ENCODE results near the gene ABLIM2.

The ABLIM2 gene

GRCh38 chr4:8105306-8106100 is 53.1 kb downstream of the ABLIM2 start:
- no peaks in the 10 kb centered on the region for H3K9me3 Mint-ChIP-seq
- DNase-seq = no peak
- peaks cover 13% of the 10 kb centered on the region for H3K27me3 Mint-ChIP-seq
- no peak overlapping the region for H3K4me3 Mint-ChIP-seq
- no peaks in the 10 kb centered on the region for H3K4me1 Mint-ChIP-seq
- H3K27ac Mint-ChIP-seq = no peak overlapping the region
- no peak for ATAC-seq

GRCh38 chr4:8104491-8105305 is 53.9 kb downstream of the ABLIM2 start:
- Mint-ChIP-seq H3K4me3 (no peak overlapping the region), H3K27me3 (peaks cover 12% of the 10 kb centered on the region), H3K4me1 (no peaks in the 10 kb centered on the region), H3K9me3 (no peaks in the 10 kb centered on the region), H3K27ac (no peak overlapping the region)
- ATAC-seq = no peak
- no peak for DNase-seq

GRCh38 chr4:8103421-8104390 is 54.9 kb downstream of the ABLIM2 start:
- no peak for DNase-seq
- ATAC-seq = no peak
- Mint-ChIP-seq H3K4me3 (no peak overlapping the region), H3K27me3 (peaks cover 2% of the 10 kb centered on the region), H3K27ac (no peak overlapping the region), H3K4me1 (no peaks in the 10 kb centered on the region), H3K9me3 (no peaks in the 10 kb centered on the region)

- DNase-seq (no peak), ATAC-seq (no peak)
- H3K4me1 Mint-ChIP-seq = no peaks in the 10 kb centered on the region
- no peaks in the 10 kb centered on the region for H3K9me3 Mint-ChIP-seq
- no peaks in the 10 kb centered on the region for H3K27me3 Mint-ChIP-seq
- H3K27ac Mint-ChIP-seq = no peak overlapping the region
- no peak overlapping the region for H3K4me3 Mint-ChIP-seq
These were observed 55.8 kb downstream of the ABLIM2 start for GRCh38 chr4:8102831-8103230.

GRCh38 chr4:8102076-8102355 is 56.6 kb downstream of the ABLIM2 start:
- no peak overlapping the region for H3K27ac Mint-ChIP-seq
- no peaks in the 10 kb centered on the region for H3K9me3 Mint-ChIP-seq
- H3K27me3 Mint-ChIP-seq = no peaks in the 10 kb centered on the region
- H3K4me1 Mint-ChIP-seq = no peaks in the 10 kb centered on the region
- ATAC-seq (no peak), DNase-seq (no peak)
- H3K4me3 Mint-ChIP-seq = no peak overlapping the region

- Mint-ChIP-seq H3K4me3 (no peak overlapping the region), H3K27ac (no peak overlapping the region), H3K27me3 (no peaks in the 10 kb centered on the region), H3K9me3 (no peaks in the 10 kb centered on the region), H3K4me1 (no peaks in the 10 kb centered on the region)
- DNase-seq = no peak
- ATAC-seq = no peak
These were observed 57.2 kb downstream of the ABLIM2 start for GRCh38 chr4:8101213-8102075.

GRCh38 chr4:8099981-8100464 is 58.6 kb downstream of the ABLIM2 start:
- H3K9me3 Mint-ChIP-seq = peaks cover 1 to 13% of the 10 kb centered on the region in 2 donors
- no peak overlapping the region for H3K27ac Mint-ChIP-seq
- no peak overlapping the region for H3K4me3 Mint-ChIP-seq
- H3K27me3 Mint-ChIP-seq = no peaks in the 10 kb centered on the region
- H3K4me1 Mint-ChIP-seq = no peaks in the 10 kb centered on the region
- ATAC-seq (no peak), DNase-seq (no peak)

GRCh38 chr4:8098506-8098905 is 60.1 kb downstream of the ABLIM2 start:
- Mint-ChIP-seq H3K9me3 (peaks cover 16 to 28% of the 10 kb centered on the region in 2 donors), H3K27me3 (no peaks in the 10 kb centered on the region), H3K27ac (no peak overlapping the region), H3K4me3 (no peak overlapping the region), H3K4me1 (no peaks in the 10 kb centered on the region)
- no peak for DNase-seq
- ATAC-seq = no peak

- no peaks in the 10 kb centered on the region for H3K27me3 Mint-ChIP-seq
- peaks cover 18 to 32% of the 10 kb centered on the region in 2 donors for H3K9me3 Mint-ChIP-seq
- no peak overlapping the region for H3K27ac Mint-ChIP-seq
- DNase-seq = no peak
- ATAC-seq = no peak
- H3K4me3 Mint-ChIP-seq = no peak overlapping the region
- no peaks in the 10 kb centered on the region for H3K4me1 Mint-ChIP-seq
These were observed 60.8 kb downstream of the ABLIM2 start for GRCh38 chr4:8097721-8098345.

- Mint-ChIP-seq H3K4me1 (no peaks in the 10 kb centered on the region), H3K27me3 (no peaks in the 10 kb centered on the region), H3K4me3 (no peak overlapping the region), H3K27ac (no peak overlapping the region), H3K9me3 (peaks cover 18 to 38% of the 10 kb centered on the region in 2 donors)
- DNase-seq (no peak), ATAC-seq (no peak)
These were observed 61.5 kb downstream of the ABLIM2 start for GRCh38 chr4:8097141-8097541.

- Mint-ChIP-seq H3K9me3 (peaks cover 18 to 38% of the 10 kb centered on the region in 2 donors), H3K4me3 (no peak overlapping the region), H3K27me3 (no peaks in the 10 kb centered on the region), H3K4me1 (no peaks in the 10 kb centered on the region), H3K27ac (no peak overlapping the region)
- DNase-seq (no peak), ATAC-seq (no peak)
These were observed 61.9 kb downstream of the ABLIM2 start for GRCh38 chr4:8096690-8097061.

GRCh38 chr4:8095956-8096689 is 62.5 kb downstream of the ABLIM2 start:
- no peak for DNase-seq
- H3K27ac Mint-ChIP-seq = no peak overlapping the region
- peaks cover 18 to 38% of the 10 kb centered on the region in 2 donors for H3K9me3 Mint-ChIP-seq
- ATAC-seq = no peak
- H3K27me3 Mint-ChIP-seq = no peaks in the 10 kb centered on the region
- H3K4me3 Mint-ChIP-seq = no peak overlapping the region
- no peaks in the 10 kb centered on the region for H3K4me1 Mint-ChIP-seq

- H3K4me3 Mint-ChIP-seq = no peak overlapping the region
- DNase-seq (no peak), ATAC-seq (no peak)
- no peaks in the 10 kb centered on the region for H3K27me3 Mint-ChIP-seq
- peaks cover 18 to 38% of the 10 kb centered on the region in 2 donors for H3K9me3 Mint-ChIP-seq
- peaks cover 5% of the 10 kb centered on the region for H3K4me1 Mint-ChIP-seq
- no peak overlapping the region for H3K27ac Mint-ChIP-seq
These were observed 64.9 kb downstream of the ABLIM2 start for GRCh38 chr4:8093587-8094274.

Measured in stimulated activated naive CD8-positive, alpha-beta T cell treated with anti-CD3 and anti-CD28 coated beads, Interleukin-15, amount 100 ng/mL, for 72 hours (primary cell).